SK-N-SH (cell line): Measurements from ENCODE around the gene COL1A2. TPM values are rescaled to one million over a fixed set of nuclear protein-coding genes. Genes with fewer than 3 reads are reported as not detected.

ENCODE experiments used
- CTCF ChIA-PET: fragments of 300-600, 350-600 bp; formaldehyde crosslinking; extraction: SDS; loops from one replicate; lab custom pipeline; 2021; lab: Yijun Ruan, JAX
- POLR2A ChIA-PET: fragments of 350-600 bp; sonication (Branson Sonifier 250); formaldehyde crosslinking; extraction: SDS; loops from one replicate; lab custom pipeline; 2020; ENCODE audit warnings: antibody characterized with exemption, inconsistent platforms; lab: Yijun Ruan, JAX
- DNase-seq: peaks from one replicate; pipeline ENCODE4 v3.0.0; 2012
- H2AFZ ChIP-seq: fragments of 200-600 bp; sonication (generic); 2 replicates; pipeline ENCODE4 v1.8.1; 2016; ENCODE audit warnings: antibody characterized with exemption, mild to moderate bottlenecking, low read depth
- H3F3A ChIP-seq: fragments of 200-600 bp; sonication (generic); replicated peaks from 2 replicates; pipeline ENCODE3; 2016; ENCODE audit warnings: antibody characterized with exemption, mild to moderate bottlenecking; ENCODE audit not compliant: insufficient read depth
- H3K27ac ChIP-seq, 2 experiments: fragments of 200-500 bp in 1 of 2; fragments of 200-600 bp in 1 of 2; sonication (Bioruptor generic) in 1 of 2; sonication (generic), shearing (Covaris generic) in 1 of 2; 2 replicates each; pipeline versions ENCODE4 v1.5.1 to v1.6.1; 2014 to 2016; ENCODE audit warnings: low read depth in 2 of 2, inconsistent platforms in 1 of 2, low read length in 1 of 2, mild to moderate bottlenecking in 1 of 2, mixed read lengths in 1 of 2
- H3K27me3 ChIP-seq: fragments of 200-600 bp; sonication (generic), shearing (Covaris generic); 2 replicates; pipeline ENCODE4 v1.6.1; 2016; ENCODE audit warnings: mixed run types; ENCODE audit not compliant: insufficient read depth
- H3K36me3 ChIP-seq, 2 experiments: fragments of 200-500 bp in 1 of 2; fragments of 200-600 bp in 1 of 2; sonication (Bioruptor generic) in 1 of 2; sonication (generic) in 1 of 2; replicated peaks in 1 of 2; 2 replicates each; pipeline versions ENCODE3 to v1.5.1; 2014 to 2016; ENCODE audit warnings: low read length in 1 of 2, mild to moderate bottlenecking in 1 of 2; ENCODE audit not compliant: insufficient read depth in 2 of 2, control insufficient read depth in 1 of 2
- H3K4me1 ChIP-seq, 2 experiments: fragments of 200-500 bp in 1 of 2; fragments of 200-600 bp in 1 of 2; sonication (Bioruptor generic) in 1 of 2; sonication (generic), shearing (Covaris generic) in 1 of 2; 2 replicates each; pipeline versions ENCODE4 v1.5.1 to v1.6.1; 2014 to 2016; ENCODE audit warnings: low read depth in 1 of 2, low read length in 1 of 2, mixed run types in 1 of 2; ENCODE audit not compliant: insufficient read depth in 2 of 2, control insufficient read depth in 1 of 2
- H3K4me2 ChIP-seq: fragments of 200-600 bp; sonication (generic), shearing (Covaris generic); 2 replicates; pipeline ENCODE4 v1.6.1; 2017; ENCODE audit warnings: mixed run types
- H3K4me3 ChIP-seq, 2 experiments: fragments of 200-500 bp in 1 of 2; fragments of 200-600 bp in 1 of 2; sonication (Bioruptor generic) in 1 of 2; sonication (generic), shearing (Covaris generic) in 1 of 2; 2 replicates each; pipeline versions ENCODE4 v1.5.1 to v1.8.1; 2014 to 2016; ENCODE audit warnings: low read depth in 2 of 2, inconsistent platforms in 1 of 2, low read length in 1 of 2, mild to moderate bottlenecking in 1 of 2, mixed read lengths in 1 of 2, moderate library complexity in 1 of 2
- H3K79me2 ChIP-seq: fragments of 200-600 bp; sonication (generic); 2 replicates; pipeline ENCODE4 v1.8.1; 2017; ENCODE audit warnings: mild to moderate bottlenecking; ENCODE audit not compliant: insufficient read depth
- H3K9ac ChIP-seq: fragments of 200-600 bp; sonication (generic); 2 replicates; pipeline ENCODE4 v1.6.1; 2017; ENCODE audit warnings: mixed run types
- H3K9me2 ChIP-seq: fragments of 200-600 bp; sonication (generic); 2 replicates; pipeline ENCODE4 v1.6.1; 2017; ENCODE audit warnings: mixed run types
- H3K9me3 ChIP-seq: fragments of 200-600 bp; sonication (generic); 2 replicates; pipeline ENCODE4 v1.6.1; 2017; ENCODE audit warnings: mixed run types, mild to moderate bottlenecking, moderate library complexity
- H4K20me1 ChIP-seq: fragments of 200-600 bp; sonication (generic); 2 replicates; pipeline ENCODE4 v1.6.1; 2017; ENCODE audit warnings: mild to moderate bottlenecking, mixed run types; ENCODE audit not compliant: insufficient read depth
- CHD2 ChIP-seq: fragments of 150-350 bp; IDR thresholded peaks from 2 replicates; pipeline ENCODE4 v1.6.1; 2018; ENCODE audit warnings: low read length; ENCODE audit not compliant: partially characterized antibody
- EP300 ChIP-seq, 2 experiments: IDR thresholded peaks; 2 replicates each; pipeline versions ENCODE4 v1.4.0 to v1.6.1; 2012; ENCODE audit warnings: borderline replicate concordance in 1 of 2, low read depth in 1 of 2, low read length in 1 of 2
- FOSL2 ChIP-seq: IDR thresholded peaks from 2 replicates; pipeline ENCODE4 v1.4.0; 2012; ENCODE audit warnings: low read depth, mild to moderate bottlenecking, moderate library complexity, borderline replicate concordance
- GABPA ChIP-seq: IDR thresholded peaks from 2 replicates; pipeline ENCODE4 v1.4.0; 2012; ENCODE audit warnings: low read depth, mild to moderate bottlenecking
- JUND ChIP-seq: IDR thresholded peaks from 2 replicates; pipeline ENCODE4 v1.4.0; 2012
- NFIC ChIP-seq: IDR thresholded peaks from 2 replicates; pipeline ENCODE4 v1.4.0; 2012; ENCODE audit warnings: borderline replicate concordance
- PBX3 ChIP-seq: IDR thresholded peaks from 2 replicates; pipeline ENCODE4; 2012
- POLR2AphosphoS5 ChIP-seq: IDR thresholded peaks from 2 replicates; pipeline ENCODE4 v1.6.1; 2012; ENCODE audit warnings: low read depth, low read length
- RCOR1 ChIP-seq: fragments of 150-350 bp; IDR thresholded peaks from 2 replicates; pipeline ENCODE4 v1.6.1; 2017; ENCODE audit warnings: antibody characterized with exemption, low read length
- RXRA ChIP-seq: IDR thresholded peaks from 2 replicates; pipeline ENCODE4 v1.4.0; 2012; ENCODE audit warnings: low read depth, mild to moderate bottlenecking, borderline replicate concordance
- TCF12 ChIP-seq: IDR thresholded peaks from 2 replicates; pipeline ENCODE4 v1.4.0; 2012
- TEAD4 ChIP-seq: IDR thresholded peaks from 2 replicates; pipeline ENCODE4 v1.4.0; 2012; ENCODE audit warnings: mild to moderate bottlenecking, borderline replicate concordance; ENCODE audit not compliant: insufficient read depth
- WGBS: methylation state at CpG from one replicate; pipeline ENCODE4 v1.1.6; 2017; ENCODE audit warnings: low lambda C conversion rate; 5-methylcytosine and 5-hydroxymethylcytosine counted together
- polyA plus RNA-seq, 3 experiments: library from polyadenylated mRNA; depleted of rRNA; stranded (reverse); fragments of >200 nt; gene quantifications; 2 replicates each; pipeline ENCODE4 v1.2.3, GENCODE V29; 2012
- TF ChIP-seq, protein P1 (sequence below): fragments of 200-600 bp; sonication (generic); IDR thresholded peaks from 2 replicates; pipeline ENCODE4 v1.6.1; 2017; ENCODE audit warnings: antibody characterized with exemption, mild to moderate bottlenecking, moderate library complexity

Gene COL1A2
- polyA plus RNA-seq, 1 of the 3 experiments (the other 2 are of a cell fraction): 11.4 TPM

GRCh38 chr7:94436700-94437099 is 42.0 kb downstream of the COL1A2 start (continued):
- TF ChIP-seq PBX3 (no peak), JUND (no peak), TEAD4 (0 out of 2 replicates have a peak, but pooled peaks have one; percentile 43), GABPA (no peak)

GRCh38 chr7:94439893-94440381 is 45.2 kb downstream of the COL1A2 start:
- CTCF ChIA-PET: interaction anchor here (1.0 to 17.2 kb wide), 5 partner anchors 8 to 1037 kb away, joined by 3 to 344 read pairs (median 6); no protein-coding TSS in a partner anchor
- peak overlapping the region; percentile 77; the same call in 1 of the 2 replicates for H2AFZ ChIP-seq

More at GRCh38 chr7:94439893-94440381, 45.2 kb downstream of the COL1A2 start:
- Histone ChIP-seq H3K27ac (peak overlapping the region; percentile 39 to 67; a peak in 3 of 4 replicates), H3K36me3 (no peaks in the 10 kb centered on the region), H3F3A (peaks cover 21% of the 10 kb centered on the region), H3K9me3 (no peaks in the 10 kb centered on the region), H4K20me1 (no peaks in the 10 kb centered on the region), H3K4me3 (no peak overlapping the region), H3K9ac (peak overlapping the region; percentile 7; the same call in 1 of the 2 replicates), H3K4me2 (peak overlapping the region; percentile 29), H3K9me2 (no peaks in the 10 kb centered on the region), H3K79me2 (no peaks in the 10 kb centered on the region), H3K27me3 (no peaks in the 10 kb centered on the region), H3K4me1 (peaks cover 19 to 25% of the 10 kb centered on the region in 2 experiments)
- POLR2A ChIA-PET: no interaction called here
- 65% methylated on average over 3 of the region's 3 CpGs for WGBS
- no peak for DNase-seq
- TF ChIP-seq GABPA (no peak), PBX3 (peak; percentile 68), EP300 (IDR thresholded peaks at IDR 0.05; ENCODE audit: borderline replicate concordance in 1 of 2, low read depth in 1 of 2, low read length in 1 of 2) (peak in 1 of 2 experiments; percentile 74; a peak in 2 of 4 replicates), CHD2 (no peak), POLR2AphosphoS5 (no peak), TCF12 (peak; percentile 39; the same call in 1 of the 2 replicates), TEAD4 (peak; percentile 73; the same call in 1 of the 2 replicates), FOSL2 (peak; percentile 78; the same call in 1 of the 2 replicates), JUND (peak; percentile 75), RXRA (no peak), RCOR1 (no peak), NFIC (peak; percentile 34)
- TF ChIP-seq, protein P1, sequence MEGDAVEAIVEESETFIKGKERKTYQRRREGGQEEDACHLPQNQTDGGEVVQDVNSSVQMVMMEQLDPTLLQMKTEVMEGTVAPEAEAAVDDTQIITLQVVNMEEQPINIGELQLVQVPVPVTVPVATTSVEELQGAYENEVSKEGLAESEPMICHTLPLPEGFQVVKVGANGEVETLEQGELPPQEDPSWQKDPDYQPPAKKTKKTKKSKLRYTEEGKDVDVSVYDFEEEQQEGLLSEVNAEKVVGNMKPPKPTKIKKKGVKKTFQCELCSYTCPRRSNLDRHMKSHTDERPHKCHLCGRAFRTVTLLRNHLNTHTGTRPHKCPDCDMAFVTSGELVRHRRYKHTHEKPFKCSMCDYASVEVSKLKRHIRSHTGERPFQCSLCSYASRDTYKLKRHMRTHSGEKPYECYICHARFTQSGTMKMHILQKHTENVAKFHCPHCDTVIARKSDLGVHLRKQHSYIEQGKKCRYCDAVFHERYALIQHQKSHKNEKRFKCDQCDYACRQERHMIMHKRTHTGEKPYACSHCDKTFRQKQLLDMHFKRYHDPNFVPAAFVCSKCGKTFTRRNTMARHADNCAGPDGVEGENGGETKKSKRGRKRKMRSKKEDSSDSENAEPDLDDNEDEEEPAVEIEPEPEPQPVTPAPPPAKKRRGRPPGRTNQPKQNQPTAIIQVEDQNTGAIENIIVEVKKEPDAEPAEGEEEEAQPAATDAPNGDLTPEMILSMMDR: no peak
